SK-N-MC (cell line): ENCODE data around the gene ZNF202.

Source experiments
- EZH2 ChIP-seq: fragments of 200-600 bp; sonication (generic); IDR thresholded peaks from one replicate; pipeline ENCODE4 v1.6.1; 2017; ENCODE audit warnings: antibody characterized with exemption
- POLR2AphosphoS5 ChIP-seq: IDR thresholded peaks from 2 replicates; pipeline ENCODE4 v1.6.1; 2012; ENCODE audit warnings: mild to moderate bottlenecking, low read depth, low read length, borderline replicate concordance

DNA sequence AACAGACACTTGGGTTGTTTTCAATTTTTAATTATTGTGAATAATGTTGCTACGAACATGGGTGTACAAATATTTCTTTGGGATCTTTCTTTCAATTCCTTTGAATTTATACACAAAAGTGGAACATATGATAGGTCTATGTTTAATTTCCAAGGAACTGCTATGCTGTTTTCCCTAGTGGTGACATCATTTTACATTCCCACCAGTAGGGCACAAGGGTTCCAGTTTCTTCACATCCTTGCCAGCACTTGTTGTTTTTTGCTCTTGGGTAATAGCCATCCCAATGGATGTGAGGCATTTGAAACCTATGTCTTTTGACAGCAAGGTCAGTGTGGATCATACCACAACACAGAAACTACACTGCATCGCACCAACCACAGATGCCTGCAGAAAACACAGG is 45.3 kb downstream of the ZNF202 start:
- TF ChIP-seq EZH2 (no peak), POLR2AphosphoS5 (no peak)
